Urothelium cell line (cell line): ENCODE data around the gene KLRC2.
A peak's percentile ranks its signal among the peaks of the same experiment; 100 is the strongest.
"Not testable (repeated sequence)": the region's sequence is repeated elsewhere in the genome, so short reads cannot be mapped to it uniquely, and the experiment has no call there.

Experiments
- DNase-seq: peaks from one replicate; pipeline ENCODE4 v3.0.0; 2011; ENCODE audit warnings: low spot score, mixed read lengths
- FAIRE-seq: peaks from 2 replicates; lab custom pipeline; 2011; peaks lifted over from hg19 to GRCh38; lab: Jason Lieb, UNC

KLRC2 gene

GRCh38 chr12:10406725-10407124 is 29.1 kb downstream of the KLRC2 start:
- no peak for DNase-seq
- FAIRE-seq = peak; percentile 92

GRCh38 chr12:10405294-10405693 is 30.5 kb downstream of the KLRC2 start:
- FAIRE-seq (no peak), DNase-seq (no peak)

GRCh38 chr12:10404798-10405197 is 31.0 kb downstream of the KLRC2 start:
- peak; percentile 48 for FAIRE-seq
- DNase-seq = no peak

GRCh38 chr12:10400829-10401228 is 35.0 kb downstream of the KLRC2 start:
- no peak for DNase-seq
- FAIRE-seq = no peak

- FAIRE-seq = no peak
- DNase-seq = no peak
Observed at GRCh38 chr12:10398168-10398567, 37.6 kb downstream of the KLRC2 start.

GRCh38 chr12:10397296-10397695 is 38.5 kb downstream of the KLRC2 start:
- FAIRE-seq = no peak
- DNase-seq = no peak

- FAIRE-seq = peak; percentile 92
- not testable (repeated sequence) for DNase-seq
Observed at GRCh38 chr12:10396176-10396575, 39.6 kb downstream of the KLRC2 start.

- DNase-seq = peak; percentile 64
- FAIRE-seq = peak; percentile 95
Observed at GRCh38 chr12:10395390-10395998, 40.3 kb downstream of the KLRC2 start.

- FAIRE-seq = not testable (repeated sequence)
Observed at GRCh38 chr12:10394531-10395152, 41.2 kb downstream of the KLRC2 start.

GRCh38 chr12:10393291-10393690 is 42.5 kb downstream of the KLRC2 start:
- FAIRE-seq (no peak), DNase-seq (no peak)

More at GRCh38 chr12:10394531-10395152, 41.2 kb downstream of the KLRC2 start:
- not testable (repeated sequence) for DNase-seq

GRCh38 chr12:10392394-10392930 is 43.3 kb downstream of the KLRC2 start:
- FAIRE-seq (peak; percentile 32), DNase-seq (peak; percentile 78)

- not testable (repeated sequence) for FAIRE-seq, DNase-seq
Observed at GRCh38 chr12:10390991-10391390, 44.8 kb downstream of the KLRC2 start.

GRCh38 chr12:10389904-10390303 is 45.9 kb downstream of the KLRC2 start, which contains the start of gene KLRK1:
Gene KLRK1 (minus strand): TSS chr12:10390041. CDS start chr12:10388810, 1,231 bp downstream.
- DNase-seq (no peak), FAIRE-seq (no peak)

- no peak for FAIRE-seq
- no peak for DNase-seq
Observed at GRCh38 chr12:10388624-10389413, 47.0 kb downstream of the KLRC2 start.

- FAIRE-seq, DNase-seq: not testable (repeated sequence)
Observed at GRCh38 chr12:10387498-10387897, 48.3 kb downstream of the KLRC2 start.

GRCh38 chr12:10386857-10387256 is 49.0 kb downstream of the KLRC2 start:
- DNase-seq = no peak
- FAIRE-seq = no peak

GRCh38 chr12:10385166-10385613 is 50.6 kb downstream of the KLRC2 start:
- DNase-seq = no peak
- FAIRE-seq = peak; percentile 13

GRCh38 chr12:10384191-10384590 is 51.6 kb downstream of the KLRC2 start:
- FAIRE-seq = no peak
- DNase-seq = no peak

- FAIRE-seq = no peak
Observed at GRCh38 chr12:10381928-10382628, 53.7 kb downstream of the KLRC2 start.

More at GRCh38 chr12:10381928-10382628, 53.7 kb downstream of the KLRC2 start:
- no peak for DNase-seq
